Adrenal gland (tissue), 12 donors: ENCODE measurements around the gene CA5B. TPM values are rescaled to one million over a fixed set of nuclear protein-coding genes. Genes with fewer than 3 reads are reported as not detected.

Experiments used
- DNase-seq, 7 donors: peaks; one replicate each; pipeline ENCODE4 v3.0.0-alpha.2; 2019 to 2020
- H3K27ac ChIP-seq, 5 donors: fragments of 200-600 bp; sonication (generic) in 4 of 5; 1 replicate in 3 of 5; 2 replicates in 2 of 5; pipeline versions ENCODE4 v1.5.1 to v1.8.0; 2016 to 2020; ENCODE audit warnings: mild to moderate bottlenecking in 1 of 5
- H3K27me3 ChIP-seq: fragments of 200-600 bp; 2 replicates; pipeline ENCODE4 v1.8.0; 2021
- H3K36me3 ChIP-seq, 2 donors: fragments of 200-600 bp; replicated peaks in 1 of 2; 1 replicate in 1 of 2; 2 replicates in 1 of 2; pipeline versions ENCODE4 v1.5.1 to v1.8.0; 2018 to 2022
- H3K4me1 ChIP-seq, 2 donors: fragments of 200-600 bp; replicated peaks in 1 of 2; 1 replicate in 1 of 2; 2 replicates in 1 of 2; pipeline versions ENCODE4 v1.5.1 to v1.8.0; 2018 to 2021
- H3K4me3 ChIP-seq, 4 donors: fragments of 200-600 bp; sonication (generic) in 3 of 4; one replicate each; pipeline ENCODE4 v1.5.1; 2016 to 2018
- H3K9me3 ChIP-seq, 3 donors: fragments of 200-600 bp; sonication (generic) in 1 of 3; replicated peaks in 1 of 3; 1 replicate in 2 of 3; 2 replicates in 1 of 3; pipeline versions ENCODE4 v1.5.1 to v1.8.0; 2016 to 2021
- CTCF ChIP-seq, 6 experiments: fragments of 450-650 bp in 4 of 6; fragments of 200-600 bp in 2 of 6; sonication (generic) in 1 of 6; IDR thresholded peaks; 1 replicate in 5 of 6; 2 replicates in 1 of 6; pipeline versions ENCODE4 v1.5.1 to v1.8.0; 2016 to 2021; ENCODE audit warnings: antibody characterized with exemption in 6 of 6, mild to moderate bottlenecking in 2 of 6, moderate library complexity in 1 of 6
- POLR2A ChIP-seq, 2 donors: fragments of 450-650 bp; IDR thresholded peaks; one replicate each; pipeline ENCODE4 v1.6.1; 2017; ENCODE audit warnings: antibody characterized with exemption in 2 of 2, mild to moderate bottlenecking in 2 of 2, moderate library complexity in 1 of 2
- WGBS, 4 donors: extraction: QIAGEN DNeasy Blood & Tissue Kit in 2 of 4; methylation state at CpG; one replicate each; pipeline versions ENCODE4 v1.1.5 to v1.1.7; 2013 to 2017; 5-methylcytosine and 5-hydroxymethylcytosine counted together
- intact Hi-C, 2 donors: fragments of 100-400 bp; cut with DNase I; formaldehyde crosslinking; loops; one replicate each; pipeline versions ENCODE4 v1.14.1 to v1.15.0; 2022 to 2023
- polyA plus RNA-seq, 3 donors: library from polyadenylated mRNA; stranded (reverse); fragments of 200-250 nt in 2 of 3; fragments of 350-450 nt in 1 of 3; fragmentation: Illumina TruSeq in 1 of 3; extraction: RNeasy Lipid Tissue Mini Kit (QIAGEN cat#74804) in 1 of 3; gene quantifications; one replicate each; pipeline ENCODE4 v1.2.3, GENCODE V29; 2013 to 2014
- small RNA-seq, 2 donors: library from RNA; depleted of rRNA; stranded (forward); fragments of <200 nt; gene quantifications; one replicate each; pipeline ENCODE3, GENCODE V24; 2016
- total RNA-seq, 9 donors: library from RNA; depleted of rRNA in 4 of 9; stranded (reverse); fragments of >200 nt in 4 of 9; fragments of 120-200 nt in 1 of 9; fragmentation: NEBNext Ultra II Directional in 1 of 9; extraction: Animal tissue kit (Norgen Biotek cat#: 25700) in 1 of 9; gene quantifications; one replicate each; pipeline versions ENCODE4 v1.1.0 to v1.2.4, GENCODE V29; 2013 to 2023
- donor health status: healthy with polysubstance abuse.
- donor health status: Bipolar disorder and iron deficiency.
- donor health status: DM: yes; HTN: yes; CAD: no.
- donor health status: DM: no; HTN: no; CAD: no.
- donor health status: DM: no; HTN: no; CAD: no.
- donor health status: DM: yes; HTN: yes; CAD: no.

Gene CA5B
- total and polyA plus RNA-seq, 12 donors, result 2.5 to 21.6 (median 7.8) TPM

GRCh38 chrX:15834053-15834452 is 96.0 kb downstream of the CA5B start:
- intact Hi-C loops, result no loop called here
- Histone ChIP-seq H3K27me3 (no peaks in the 10 kb centered on the region), H3K27ac (no peak overlapping the region), H3K4me1 (no peaks in the 10 kb centered on the region), H3K4me3 (no peak overlapping the region), H3K9me3 (no peaks in the 10 kb centered on the region), H3K36me3 (no peaks in the 10 kb centered on the region)
- TF ChIP-seq POLR2A (IDR thresholded peaks at IDR 0.05), result no peak
- no peak for TF ChIP-seq CTCF (IDR thresholded peaks at IDR 0.05)
- DNase-seq, result no peak
- 58 to 73% (median 67%) methylated on average over 3 of the region's 3 CpGs for WGBS, 4 donors

GRCh38 chrX:15834827-15835595 is 96.9 kb downstream of the CA5B start:
- Histone ChIP-seq H3K27me3 (no peaks in the 10 kb centered on the region), H3K36me3 (no peaks in the 10 kb centered on the region), H3K27ac (no peak overlapping the region), H3K9me3 (no peaks in the 10 kb centered on the region), H3K4me3 (no peak overlapping the region), H3K4me1 (no peaks in the 10 kb centered on the region)
- intact Hi-C loops, result no loop called here
- TF ChIP-seq POLR2A (IDR thresholded peaks at IDR 0.05) (no peak), CTCF (IDR thresholded peaks at IDR 0.05) (no peak)
- 66 to 85% (median 76%) methylated on average over 5 of the region's 5 CpGs for WGBS, 4 donors
- DNase-seq, result no peak

Small RNA genes lying within 50 kb of the gene (small RNA-seq; reads per million reads assigned to genes)
- gene RF00409, result 0 reads per million in 2 donors

Other genes starting within 250 kb of the CA5B start
- 10 to 100 TPM; 14.0 to 48.6 (median 24.8) TPM for gene PIR, start 244.9 kb upstream of the CA5B start, total RNA-seq
- gene PIR, start 244.9 kb upstream of the CA5B start, polyA plus RNA-seq, result 10 to 100 TPM; 11.9 to 27.1 (median 18.1) TPM
- gene BMX, start 237.5 kb upstream of the CA5B start, total RNA-seq, result 1 to 10 TPM in 4 of 9 donors, under 1 TPM in 4, not detected in 1; 0.11 to 1.8 (median 0.90) TPM
- gene BMX, start 237.5 kb upstream of the CA5B start, polyA plus RNA-seq, result under 1 TPM; 0.29 to 0.91 (median 0.64) TPM
- 1 to 10 TPM in 4 of 9 donors, under 1 TPM in 5; 0.35 to 3.9 (median 0.81) TPM for gene ACE2, start 137.3 kb upstream of the CA5B start, total RNA-seq
- 1 to 10 TPM in 1 of 3 donors, under 1 TPM in 2; 0.56 to 1.1 (median 0.64) TPM for gene ACE2, start 137.3 kb upstream of the CA5B start, polyA plus RNA-seq
- 1 to 10 TPM in 1 of 9 donors, under 1 TPM in 7, not detected in 1; 0.14 to 1.6 (median 0.50) TPM for gene CLTRN, start 73.5 kb upstream of the CA5B start, total RNA-seq
- 1 to 10 TPM; 1.3 to 1.8 (median 1.4) TPM for gene CLTRN, start 73.5 kb upstream of the CA5B start, polyA plus RNA-seq
- 1 to 10 TPM in 8 of 9 donors, not detected in 1; 2.9 to 9.7 (median 7.8) TPM for gene ZRSR2, start 52.2 kb downstream of the CA5B start, total RNA-seq
- gene ZRSR2, start 52.2 kb downstream of the CA5B start, polyA plus RNA-seq, result 10 to 100 TPM; 23.7 to 49.1 (median 44.6) TPM
- gene AP1S2, start 116.5 kb downstream of the CA5B start, total RNA-seq, result 10 to 100 TPM; 16.9 to 47.1 (median 21.2) TPM
- gene AP1S2, start 116.5 kb downstream of the CA5B start, polyA plus RNA-seq, result 10 to 100 TPM in 2 of 3 donors, 1 to 10 TPM in 1; 8.8 to 27.3 (median 19.1) TPM